IMR-90 (cell line): Measurements from ENCODE around the gene GLI1.
"Not testable (repeated sequence)": the region's sequence is repeated elsewhere in the genome, so short reads cannot be mapped to it uniquely, and the experiment has no call there.

Source experiments
- CHD1 ChIP-seq: IDR thresholded peaks from 2 replicates; pipeline ENCODE4 v1.6.1; 2012; ENCODE audit warnings: low read depth, low read length, improper control_type of control experiment
- MAZ ChIP-seq: IDR thresholded peaks from 2 replicates; pipeline ENCODE4 v1.6.1; 2012; ENCODE audit warnings: low read depth, mild to moderate bottlenecking, low read length, improper control_type of control experiment, moderate library complexity, borderline replicate concordance
- MXI1 ChIP-seq: IDR thresholded peaks from 2 replicates; pipeline ENCODE4 v1.6.1; 2012; ENCODE audit warnings: low read depth, mild to moderate bottlenecking, low read length, moderate library complexity, borderline replicate concordance
- POLR2A ChIP-seq: IDR thresholded peaks from 2 replicates; pipeline ENCODE4 v1.6.1; 2012; ENCODE audit warnings: mild to moderate bottlenecking, low read depth, low read length
- RCOR1 ChIP-seq: IDR thresholded peaks from 2 replicates; pipeline ENCODE4 v1.6.1; 2012; ENCODE audit warnings: mild to moderate bottlenecking, low read length, improper control_type of control experiment; ENCODE audit not compliant: insufficient replicate concordance
- RFX5 ChIP-seq: IDR thresholded peaks from 2 replicates; pipeline ENCODE4 v1.8.0; 2012; ENCODE audit warnings: low read depth, mild to moderate bottlenecking, low read length, moderate library complexity
- SMC3 ChIP-seq: fragments of 150-350 bp; IDR thresholded peaks from 2 replicates; pipeline ENCODE4 v1.6.1; 2016; ENCODE audit warnings: low read depth, mild to moderate bottlenecking, antibody characterized with exemption, low read length, moderate library complexity
- TF ChIP-seq, protein P1 (sequence below): conservative IDR thresholded peaks from 2 replicates; pipeline ENCODE4 v1.5.1; 2012; ENCODE audit warnings: mild to moderate bottlenecking, low read depth, low read length, improper control_type of control experiment
- TF ChIP-seq, protein P2 (sequence below): fragments of 150-350 bp; IDR thresholded peaks from 2 replicates; pipeline ENCODE4 v1.6.1; 2017; ENCODE audit warnings: mild to moderate bottlenecking, antibody characterized with exemption, low read length, low read depth

DNA sequence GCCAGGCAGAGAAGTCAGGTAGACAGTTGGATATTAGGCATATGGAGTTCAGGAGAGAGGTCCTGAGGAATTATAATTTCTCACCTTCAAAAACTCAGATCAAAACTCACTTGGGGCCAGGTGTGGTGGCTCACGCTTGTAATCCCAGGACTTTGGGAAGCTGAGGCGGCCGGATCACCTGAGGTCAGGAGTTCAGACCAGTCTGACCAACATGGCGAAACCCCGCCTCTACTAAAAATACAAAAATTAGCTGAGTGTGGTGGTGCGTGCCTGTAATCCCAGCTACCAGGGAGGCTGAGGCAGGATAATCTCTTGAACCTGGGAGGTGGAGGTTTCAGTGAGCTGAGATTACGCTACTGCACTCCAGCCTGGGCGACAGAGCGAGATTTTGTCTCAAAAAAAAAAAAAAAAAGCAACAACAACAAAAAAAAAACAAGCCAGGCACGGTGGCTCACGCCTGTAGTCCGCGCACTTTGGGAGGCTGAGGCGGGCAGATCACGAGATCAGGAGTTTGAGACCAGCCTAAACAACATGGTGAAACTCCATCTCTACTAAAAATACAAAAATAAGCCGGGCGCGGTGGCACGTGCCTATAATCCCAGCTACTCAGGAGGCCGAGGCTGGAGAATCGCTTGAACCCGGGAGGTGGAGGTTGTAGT lies 42.9 kb downstream of the GLI1 start:
- not testable (repeated sequence) for TF ChIP-seq MXI1, SMC3, CHD1, RFX5, POLR2A, MAZ, RCOR1
- TF ChIP-seq, protein P1, sequence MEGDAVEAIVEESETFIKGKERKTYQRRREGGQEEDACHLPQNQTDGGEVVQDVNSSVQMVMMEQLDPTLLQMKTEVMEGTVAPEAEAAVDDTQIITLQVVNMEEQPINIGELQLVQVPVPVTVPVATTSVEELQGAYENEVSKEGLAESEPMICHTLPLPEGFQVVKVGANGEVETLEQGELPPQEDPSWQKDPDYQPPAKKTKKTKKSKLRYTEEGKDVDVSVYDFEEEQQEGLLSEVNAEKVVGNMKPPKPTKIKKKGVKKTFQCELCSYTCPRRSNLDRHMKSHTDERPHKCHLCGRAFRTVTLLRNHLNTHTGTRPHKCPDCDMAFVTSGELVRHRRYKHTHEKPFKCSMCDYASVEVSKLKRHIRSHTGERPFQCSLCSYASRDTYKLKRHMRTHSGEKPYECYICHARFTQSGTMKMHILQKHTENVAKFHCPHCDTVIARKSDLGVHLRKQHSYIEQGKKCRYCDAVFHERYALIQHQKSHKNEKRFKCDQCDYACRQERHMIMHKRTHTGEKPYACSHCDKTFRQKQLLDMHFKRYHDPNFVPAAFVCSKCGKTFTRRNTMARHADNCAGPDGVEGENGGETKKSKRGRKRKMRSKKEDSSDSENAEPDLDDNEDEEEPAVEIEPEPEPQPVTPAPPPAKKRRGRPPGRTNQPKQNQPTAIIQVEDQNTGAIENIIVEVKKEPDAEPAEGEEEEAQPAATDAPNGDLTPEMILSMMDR: not testable (repeated sequence)
- TF ChIP-seq, protein P2, sequence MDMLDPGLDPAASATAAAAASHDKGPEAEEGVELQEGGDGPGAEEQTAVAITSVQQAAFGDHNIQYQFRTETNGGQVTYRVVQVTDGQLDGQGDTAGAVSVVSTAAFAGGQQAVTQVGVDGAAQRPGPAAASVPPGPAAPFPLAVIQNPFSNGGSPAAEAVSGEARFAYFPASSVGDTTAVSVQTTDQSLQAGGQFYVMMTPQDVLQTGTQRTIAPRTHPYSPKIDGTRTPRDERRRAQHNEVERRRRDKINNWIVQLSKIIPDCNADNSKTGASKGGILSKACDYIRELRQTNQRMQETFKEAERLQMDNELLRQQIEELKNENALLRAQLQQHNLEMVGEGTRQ: not testable (repeated sequence)
